Tibial nerve (tissue), 4 donors: Measurements from ENCODE around the gene MAP4. TPM values are rescaled to one million over a fixed set of nuclear protein-coding genes. Genes with fewer than 3 reads are reported as not detected.

Experiments used
- DNase-seq, 2 donors: peaks; one replicate each; pipeline ENCODE4 v3.0.0-alpha.2; 2019; ENCODE audit warnings: low spot score in 2 of 2
- H3K27ac ChIP-seq, 4 donors: fragments of 200-600 bp; sonication (generic) in 3 of 4; one replicate each; pipeline ENCODE4 v1.5.1; 2017 to 2019; ENCODE audit warnings: mild to moderate bottlenecking in 1 of 4
- H3K27me3 ChIP-seq, 2 donors: fragments of 200-600 bp; sonication (generic) in 1 of 2; one replicate each; pipeline versions ENCODE4 v1.5.1 to v1.6.0; 2017 to 2019
- H3K36me3 ChIP-seq, 3 donors: fragments of 200-600 bp; sonication (generic); one replicate each; pipeline ENCODE4 v1.5.1; 2018 to 2019
- H3K4me1 ChIP-seq, 4 donors: fragments of 200-600 bp; sonication (generic) in 3 of 4; one replicate each; pipeline ENCODE4 v1.5.1; 2017 to 2019
- H3K4me3 ChIP-seq, 4 donors: fragments of 200-600 bp; sonication (generic) in 3 of 4; one replicate each; pipeline ENCODE4 v1.5.1; 2017 to 2019; ENCODE audit warnings: mild to moderate bottlenecking in 1 of 4, moderate library complexity in 1 of 4
- H3K9me3 ChIP-seq, 4 donors: fragments of 200-600 bp; sonication (generic) in 3 of 4; one replicate each; pipeline ENCODE4 v1.5.1; 2017 to 2019
- EP300 ChIP-seq, 2 donors: sonication (generic); formaldehyde crosslinking; IDR thresholded peaks; one replicate each; pipeline ENCODE4 v1.6.1; 2017; ENCODE audit warnings: antibody characterized with exemption in 2 of 2, mild to moderate bottlenecking in 1 of 2
- POLR2A ChIP-seq, 2 donors: fragments of 450-650 bp; IDR thresholded peaks; one replicate each; pipeline ENCODE4 v1.6.1; 2017; ENCODE audit warnings: antibody characterized with exemption in 2 of 2, mild to moderate bottlenecking in 2 of 2, moderate library complexity in 2 of 2
- WGBS, 2 donors: methylation state at CpG; one replicate each; pipeline ENCODE4 v1.1.5; 2018; 5-methylcytosine and 5-hydroxymethylcytosine counted together
- total RNA-seq, 4 donors: library from RNA; depleted of rRNA; stranded (reverse); fragments of >200 nt; gene quantifications; one replicate each; pipeline ENCODE4 v1.1.0, GENCODE V29; 2016
- TF ChIP-seq, protein P1 (sequence below), 5 experiments: fragments of 200-600 bp in 3 of 5; fragments of 450-650 bp in 2 of 5; sonication (generic) in 3 of 5; IDR thresholded peaks; one replicate each; pipeline ENCODE4 v1.5.1; 2016 to 2019; ENCODE audit warnings: antibody characterized with exemption in 5 of 5, mild to moderate bottlenecking in 3 of 5, moderate library complexity in 2 of 5

The MAP4 gene
- total RNA-seq, 4 donors from 2014 or later = 201 to 239 (median 231) TPM

- H3K9me3 ChIP-seq = no peaks in the 10 kb centered on the region
- H3K27me3 ChIP-seq = no peaks in the 10 kb centered on the region
- 26 to 28% methylated on average over 6 of the region's 6 CpGs for whole genome bisulfite sequencing, 2 donors
- H3K4me1 ChIP-seq = peaks cover 0 to 77% (median 39%) of the 10 kb centered on the region in 4 donors
- H3K27ac ChIP-seq = peak overlapping the region; percentile 68 to 91 (median 77)
- no peaks in the 10 kb centered on the region for H3K36me3 ChIP-seq
- H3K4me3 ChIP-seq = no peak overlapping the region
- no peak for DNase-seq
- TF ChIP-seq, protein P1, sequence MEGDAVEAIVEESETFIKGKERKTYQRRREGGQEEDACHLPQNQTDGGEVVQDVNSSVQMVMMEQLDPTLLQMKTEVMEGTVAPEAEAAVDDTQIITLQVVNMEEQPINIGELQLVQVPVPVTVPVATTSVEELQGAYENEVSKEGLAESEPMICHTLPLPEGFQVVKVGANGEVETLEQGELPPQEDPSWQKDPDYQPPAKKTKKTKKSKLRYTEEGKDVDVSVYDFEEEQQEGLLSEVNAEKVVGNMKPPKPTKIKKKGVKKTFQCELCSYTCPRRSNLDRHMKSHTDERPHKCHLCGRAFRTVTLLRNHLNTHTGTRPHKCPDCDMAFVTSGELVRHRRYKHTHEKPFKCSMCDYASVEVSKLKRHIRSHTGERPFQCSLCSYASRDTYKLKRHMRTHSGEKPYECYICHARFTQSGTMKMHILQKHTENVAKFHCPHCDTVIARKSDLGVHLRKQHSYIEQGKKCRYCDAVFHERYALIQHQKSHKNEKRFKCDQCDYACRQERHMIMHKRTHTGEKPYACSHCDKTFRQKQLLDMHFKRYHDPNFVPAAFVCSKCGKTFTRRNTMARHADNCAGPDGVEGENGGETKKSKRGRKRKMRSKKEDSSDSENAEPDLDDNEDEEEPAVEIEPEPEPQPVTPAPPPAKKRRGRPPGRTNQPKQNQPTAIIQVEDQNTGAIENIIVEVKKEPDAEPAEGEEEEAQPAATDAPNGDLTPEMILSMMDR (IDR thresholded peaks at IDR 0.05) = no peak
- no peak for TF ChIP-seq POLR2A (IDR thresholded peaks at IDR 0.05)
- no peak for TF ChIP-seq EP300 (IDR thresholded peaks at IDR 0.05)
Measured at GRCh38 chr3:48038971-48039481, 22.8 kb upstream of the MAP4 start.

GRCh38 chr3:48034000-48034516, 17.8 kb upstream of the MAP4 start:
- H3K4me1 ChIP-seq = peaks cover 0 to 92% (median 43%) of the 10 kb centered on the region in 4 donors
- TF ChIP-seq, protein P1 (IDR thresholded peaks at IDR 0.05) = no peak
- no peak for TF ChIP-seq EP300 (IDR thresholded peaks at IDR 0.05)
- no peak for TF ChIP-seq POLR2A (IDR thresholded peaks at IDR 0.05)
- 36 to 40% methylated on average over 2 of the region's 2 CpGs for WGBS, 2 donors

DNA sequence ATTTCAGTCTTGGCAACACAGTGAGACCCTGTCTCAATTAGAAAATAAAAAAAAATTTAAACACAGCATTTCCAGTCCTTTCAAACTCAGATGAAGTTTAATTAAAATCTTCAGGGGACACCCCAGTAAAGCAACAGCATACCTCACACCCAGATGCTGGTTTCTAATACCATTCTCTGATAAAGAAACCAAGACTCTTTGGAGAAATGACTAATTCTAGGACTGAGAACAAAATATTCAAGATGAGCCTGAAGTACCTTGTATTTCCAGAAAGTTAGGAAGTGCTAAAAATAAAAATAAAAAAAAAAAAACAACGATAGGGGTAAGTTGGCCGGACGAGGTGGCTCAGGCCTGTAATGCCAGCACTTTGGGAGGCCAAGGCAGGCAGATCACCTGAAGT, 14.0 kb upstream of the MAP4 start:
- H3K4me1 ChIP-seq = peaks cover 0 to 92% (median 37%) of the 10 kb centered on the region in 4 donors
- no peaks in the 10 kb centered on the region for H3K9me3 ChIP-seq
- H3K27me3 ChIP-seq = no peaks in the 10 kb centered on the region
- DNase-seq = no peak
- H3K27ac ChIP-seq = peak overlapping the region in 1 of 4 donors; percentile 23
- WGBS, 2 donors = 84 to 91% methylated on average over 3 of the region's 3 CpGs
- TF ChIP-seq, protein P1 (IDR thresholded peaks at IDR 0.05) = no peak
- no peak for TF ChIP-seq EP300 (IDR thresholded peaks at IDR 0.05)
- no peak for TF ChIP-seq POLR2A (IDR thresholded peaks at IDR 0.05)
- no peak overlapping the region for H3K4me3 ChIP-seq
- no peaks in the 10 kb centered on the region for H3K36me3 ChIP-seq

More at GRCh38 chr3:48034000-48034516, 17.8 kb upstream of the MAP4 start:
- peak overlapping the region; percentile 2 to 85 (median 60) for H3K27ac ChIP-seq
- no peaks in the 10 kb centered on the region for H3K36me3 ChIP-seq
- no peaks in the 10 kb centered on the region for H3K9me3 ChIP-seq
- no peak overlapping the region for H3K4me3 ChIP-seq
- no peaks in the 10 kb centered on the region for H3K27me3 ChIP-seq
- DNase-seq = no peak

DNA sequence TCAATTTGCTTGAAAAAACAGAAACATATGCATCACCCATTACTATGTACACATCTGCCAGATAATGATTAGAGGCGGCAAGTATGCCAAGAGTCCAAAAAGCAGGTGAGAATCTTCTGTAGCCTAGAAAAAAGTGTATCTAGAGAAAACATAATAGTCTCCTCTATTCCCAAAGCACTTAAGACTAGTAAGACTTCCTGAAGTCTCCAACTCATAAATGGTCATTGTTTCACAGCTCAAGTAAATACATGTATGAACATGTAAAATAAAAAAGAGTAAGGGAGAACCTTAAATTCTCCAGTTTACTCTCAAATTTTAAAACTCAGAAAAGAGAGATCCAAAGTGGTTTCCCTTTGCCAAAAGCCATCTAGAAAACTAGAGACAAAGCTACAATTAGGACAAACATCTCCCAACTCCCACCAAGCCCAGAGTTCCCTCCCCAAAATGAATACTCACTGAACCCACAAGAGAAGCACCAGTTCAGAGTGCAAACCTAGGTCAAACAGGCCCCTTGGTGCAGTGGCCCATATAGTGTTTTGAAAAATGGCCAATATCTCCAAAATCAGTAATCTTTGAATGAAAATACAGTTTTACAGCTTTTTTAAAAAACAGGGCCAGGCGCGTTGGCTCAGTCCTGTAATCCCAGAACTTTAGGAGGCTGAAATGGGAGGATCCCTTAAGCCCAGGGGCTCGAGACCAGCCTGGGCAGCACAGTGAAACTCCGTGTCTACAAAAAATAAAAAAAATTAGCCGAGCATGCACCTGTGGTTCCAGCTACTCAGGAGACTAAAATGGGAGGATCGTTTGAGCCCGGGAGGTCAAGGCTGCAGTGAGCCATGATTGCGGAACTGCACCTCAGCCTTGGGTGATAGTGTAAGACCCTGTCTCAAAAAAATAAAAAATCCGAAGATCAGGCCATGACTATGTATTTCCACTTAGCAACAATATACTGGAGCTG, 11.0 kb upstream of the MAP4 start:
- WGBS, 2 donors = 61 to 64% methylated on average over 10 of the region's 10 CpGs
- no peaks in the 10 kb centered on the region for H3K9me3 ChIP-seq

More for the DNA sequence above, 11.0 kb upstream of the MAP4 start:
- no peak for TF ChIP-seq EP300 (IDR thresholded peaks at IDR 0.05)
- TF ChIP-seq POLR2A (IDR thresholded peaks at IDR 0.05) = no peak
- TF ChIP-seq, protein P1 (IDR thresholded peaks at IDR 0.05) = no peak
- no peak overlapping the region for H3K4me3 ChIP-seq
- no peaks in the 10 kb centered on the region for H3K27me3 ChIP-seq
- H3K4me1 ChIP-seq = peaks cover 0 to 86% (median 29%) of the 10 kb centered on the region in 4 donors
- DNase-seq = no peak
- H3K36me3 ChIP-seq = no peaks in the 10 kb centered on the region
- H3K27ac ChIP-seq = peak overlapping the region in 2 of 4 donors; percentile 44 to 61
